G401 (cell line): Measurements from ENCODE around the gene MED27. TPM values are rescaled to one million over a fixed set of nuclear protein-coding genes. Genes with fewer than 3 reads are reported as not detected.
A peak's percentile ranks its signal among the peaks of the same experiment; 100 is the strongest.

Experiments used
- DNase-seq: peaks from one replicate; pipeline ENCODE4 v3.0.0-alpha.2; 2015; ENCODE audit warnings: low spot score
- in situ Hi-C: cut with HindIII; loops from 2 replicates; pipeline ENCODE4 v1.10.0; 2016; ENCODE audit warnings: low sequenced_read_pairs, mixed read lengths
- total RNA-seq: library from RNA; depleted of rRNA; stranded (reverse); fragments of >200 nt; shearing (Covaris generic); gene quantifications from 2 replicates; pipeline ENCODE4 v1.2.3, GENCODE V29; 2014; rRNA removed

MED27 gene
- total RNA-seq, 1 experiment from 2014 or later = 46.7 TPM

DNA sequence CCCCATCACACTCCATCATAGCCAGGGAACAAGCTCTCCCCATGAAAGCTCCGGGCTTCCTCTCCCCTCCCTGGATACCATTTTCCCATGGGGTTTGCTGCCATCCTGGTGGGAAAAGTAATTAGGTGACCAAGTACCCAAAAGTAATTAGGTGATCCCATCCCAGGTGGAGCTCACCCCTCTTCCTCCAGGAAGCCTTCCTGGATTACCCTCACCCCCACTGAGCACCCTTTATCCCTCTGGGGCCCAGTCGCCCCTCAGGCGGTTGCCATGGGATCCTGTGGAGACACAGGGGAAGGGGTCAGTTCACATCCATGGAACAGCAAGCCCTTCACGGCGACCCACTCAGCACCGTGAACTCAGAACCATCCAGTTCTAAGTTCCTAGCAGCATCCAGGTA lies 265.0 kb downstream of the MED27 start:
- in situ Hi-C loops = no loop called here

DNA sequence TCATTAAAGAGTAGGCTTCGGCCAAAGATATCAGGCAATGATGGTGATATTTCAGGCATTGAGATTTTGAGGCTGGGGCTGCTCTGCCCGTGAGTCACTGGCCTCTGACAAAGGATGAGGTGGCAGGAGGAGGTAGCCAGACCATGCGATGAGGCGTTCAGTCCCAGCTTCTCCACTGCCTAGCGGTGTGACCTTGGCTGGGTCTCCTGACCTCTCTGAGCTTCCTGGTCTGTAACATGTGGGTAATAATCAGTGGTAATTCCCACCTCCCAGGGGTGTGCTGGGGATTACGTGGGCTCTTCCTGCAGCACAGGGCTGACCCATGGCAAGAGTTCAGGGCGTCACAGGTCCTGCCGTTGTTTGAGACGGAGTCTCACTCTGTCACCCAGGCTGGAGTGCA lies 266.6 kb downstream of the MED27 start:
- no peak for DNase-seq
- in situ Hi-C loops = no loop called here

More for the DNA sequence above, 265.0 kb downstream of the MED27 start:
- no peak for DNase-seq

DNA sequence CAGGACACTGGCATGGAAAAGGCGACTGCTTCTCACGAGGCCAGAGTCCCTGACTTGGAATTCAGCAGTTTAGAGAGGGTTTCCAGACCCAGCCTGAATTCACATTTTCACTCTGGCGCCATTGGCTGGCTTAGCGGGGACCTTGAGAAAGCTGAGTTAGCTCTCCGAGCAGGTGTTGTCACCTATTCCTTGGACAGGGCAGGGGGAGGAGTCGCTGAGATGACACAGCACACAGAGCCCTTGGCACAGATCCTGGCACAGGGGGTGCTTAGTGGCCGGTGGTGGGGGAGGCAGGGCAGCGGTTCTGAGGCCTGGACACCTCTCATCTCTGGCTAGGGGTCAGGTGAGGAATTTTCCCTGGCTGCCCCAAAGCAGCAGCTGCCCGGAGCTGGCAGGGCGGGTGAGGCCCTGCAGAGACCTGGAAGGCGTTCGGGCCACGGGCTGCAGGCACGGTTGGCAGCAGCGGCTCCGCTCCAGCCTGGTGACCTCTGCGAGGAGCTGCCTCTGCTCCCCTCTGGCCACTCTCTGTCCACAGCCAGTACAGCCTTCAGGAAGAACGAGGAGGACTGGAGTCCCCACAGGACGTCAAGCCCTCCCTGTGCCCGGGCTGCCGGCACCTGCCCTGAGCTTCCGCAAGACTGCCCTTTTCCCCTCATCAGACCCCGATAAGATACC lies 267.4 kb downstream of the MED27 start:
- peak; percentile 60 for DNase-seq

DNA sequence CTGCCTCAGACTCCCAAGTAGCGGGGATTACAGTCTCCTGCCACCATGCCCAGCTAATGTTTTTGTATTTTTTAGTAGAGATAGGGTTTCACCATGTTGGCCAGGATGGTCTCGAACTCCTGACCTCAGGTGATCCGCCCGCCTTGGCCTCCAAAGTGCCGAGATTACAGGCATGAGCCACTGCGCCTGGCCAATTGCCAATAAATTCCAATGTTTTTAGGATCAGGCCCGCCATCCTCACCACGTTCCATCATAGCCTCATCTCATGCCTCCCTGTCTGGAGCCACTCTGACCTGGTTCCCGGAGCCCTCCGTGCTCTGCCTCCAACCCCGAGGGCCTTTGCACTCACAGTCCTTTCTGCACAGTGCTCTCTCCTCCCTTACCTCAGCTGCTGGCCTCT lies 268.3 kb downstream of the MED27 start:
- in situ Hi-C loops = no loop called here

More for the DNA sequence above, 267.4 kb downstream of the MED27 start:
- in situ Hi-C loops = no loop called here

DNA sequence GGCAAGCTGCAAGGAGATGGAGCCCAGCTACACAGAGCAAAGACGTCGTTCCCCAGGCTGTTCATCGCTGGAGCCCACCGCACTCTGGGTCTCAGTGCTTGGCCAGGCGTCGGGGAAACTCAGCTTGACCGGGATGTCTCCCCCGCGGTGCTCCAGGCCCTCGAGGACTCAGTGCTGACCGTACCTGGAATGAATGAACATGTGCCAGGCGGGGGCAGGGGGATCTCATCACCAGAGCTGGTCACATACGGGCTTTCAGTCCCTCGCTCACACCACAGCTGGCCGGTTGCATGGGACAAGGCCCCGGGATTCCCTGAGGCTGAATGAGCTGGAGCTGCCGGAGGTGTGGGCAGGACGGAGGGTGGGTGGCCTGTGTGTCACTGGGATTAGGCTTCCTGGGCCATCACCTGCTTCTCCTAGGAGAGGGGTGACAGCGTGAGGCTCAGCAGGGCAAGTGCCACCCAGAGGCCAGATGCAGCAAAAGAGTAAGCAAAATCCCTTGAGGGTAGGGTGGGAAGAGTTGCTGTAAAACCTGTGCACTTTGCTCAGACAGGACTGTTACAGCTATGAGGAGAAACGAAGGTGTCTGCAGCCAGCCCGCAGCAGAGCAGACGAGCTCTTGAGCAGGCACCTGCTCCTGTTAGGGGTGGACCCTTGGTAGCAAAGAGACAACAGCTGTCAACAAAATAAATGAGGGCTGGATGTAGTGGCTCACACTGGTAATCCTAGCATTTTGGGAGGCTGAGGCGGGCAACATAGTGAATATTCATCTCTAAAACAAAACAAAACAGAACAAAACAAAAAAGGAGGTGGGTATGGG lies 269.1 kb downstream of the MED27 start:
- no peak for DNase-seq
- in situ Hi-C loops = no loop called here

More for the DNA sequence above, 268.3 kb downstream of the MED27 start:
- no peak for DNase-seq

Other genes with a start within 250 kb of the MED27 start
- gene NTNG2, start 82.2 kb upstream of the MED27 start, total RNA-seq = 0.14 and 0.37 TPM in 2 replicates